Central memory CD8-positive, alpha-beta T cell (primary cell): ENCODE data around the gene PIGP.

Source experiments
- ATAC-seq: fragments of 150-1000 bp; cut with Tn5 transposase; replicated peaks from 2 replicates; pipeline ENCODE4 v1.10.0; 2022; ENCODE audit warnings: mild to moderate bottlenecking, moderate FRiP score, moderate number of reproducible peaks; ENCODE audit not compliant: poor library complexity, severe bottlenecking; ENCODE audit errors: extremely low read depth
- DNase-seq, 2 donors: peaks; one replicate each; pipeline ENCODE4 v3.0.0; 2021; ENCODE audit warnings: low spot score in 2 of 2
- H3K27ac Mint-ChIP-seq: one replicate; pipeline ENCODE4 v1.8.0; 2022; ENCODE audit warnings: low read depth, mild to moderate bottlenecking, moderate library complexity, mixed read lengths
- H3K27me3 Mint-ChIP-seq: one replicate; pipeline ENCODE4 v1.8.0; 2022; ENCODE audit warnings: mixed read lengths
- H3K36me3 Mint-ChIP-seq: one replicate; pipeline ENCODE4 v1.8.0; 2022; ENCODE audit warnings: mild to moderate bottlenecking, moderate library complexity, mixed read lengths; ENCODE audit not compliant: insufficient read depth
- H3K4me1 Mint-ChIP-seq: one replicate; pipeline ENCODE4 v1.8.0; 2022; ENCODE audit warnings: mixed read lengths
- H3K4me3 Mint-ChIP-seq: one replicate; pipeline ENCODE4 v1.8.0; 2022; ENCODE audit warnings: mild to moderate bottlenecking, moderate library complexity, mixed read lengths
- H3K9me3 Mint-ChIP-seq: one replicate; pipeline ENCODE4 v1.8.0; 2022; ENCODE audit warnings: mixed read lengths

Gene PIGP

DNA sequence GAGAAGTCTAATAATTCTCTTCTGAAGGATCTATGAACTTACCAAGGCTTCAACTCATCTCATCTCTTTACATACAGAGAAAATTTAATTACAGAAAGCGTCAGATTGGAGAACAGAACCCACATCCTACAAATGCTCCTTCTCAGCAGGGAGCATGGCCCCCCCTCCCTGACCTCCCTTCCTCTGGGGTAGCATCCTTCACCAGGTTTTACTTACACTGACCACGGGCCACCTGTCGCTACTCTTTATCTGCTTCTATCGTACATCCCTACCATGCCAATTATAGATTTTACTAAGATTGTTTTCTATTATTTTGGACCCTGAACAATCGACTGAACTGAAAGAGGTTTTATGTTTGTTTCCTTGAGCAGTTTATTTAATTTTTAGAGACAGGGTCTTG lies 40.6 kb downstream of the PIGP start:
- Mint-ChIP-seq H3K36me3 (no peaks in the 10 kb centered on the region), H3K4me3 (no peak overlapping the region), H3K27me3 (no peaks in the 10 kb centered on the region), H3K9me3 (no peaks in the 10 kb centered on the region), H3K27ac (no peak overlapping the region), H3K4me1 (no peaks in the 10 kb centered on the region)
- ATAC-seq (no peak), DNase-seq (no peak)

DNA sequence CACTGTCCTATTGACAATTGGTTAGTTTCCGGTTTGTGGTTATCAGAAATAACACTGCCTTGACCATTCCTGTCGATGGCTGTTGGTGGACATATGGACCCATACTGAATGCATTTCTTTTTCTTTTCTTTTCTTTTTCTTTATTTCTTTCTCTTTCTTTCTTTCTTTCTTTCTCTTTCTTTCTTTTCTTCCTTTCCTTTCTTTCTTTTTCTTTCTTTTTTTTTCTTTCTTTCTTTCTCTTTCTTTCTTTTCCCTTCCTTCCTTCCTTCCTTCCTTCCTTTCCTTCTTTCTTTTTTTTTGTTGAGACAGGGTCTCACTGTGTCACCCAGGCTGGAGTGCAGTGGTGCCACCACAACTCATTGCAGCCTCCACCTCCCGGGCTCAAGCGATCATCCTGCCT lies 42.0 kb downstream of the PIGP start:
- Mint-ChIP-seq H3K27ac (no peak overlapping the region), H3K9me3 (no peaks in the 10 kb centered on the region), H3K4me1 (no peaks in the 10 kb centered on the region), H3K36me3 (no peaks in the 10 kb centered on the region), H3K27me3 (no peaks in the 10 kb centered on the region), H3K4me3 (no peak overlapping the region)
- DNase-seq (no peak), ATAC-seq (no peak)

DNA sequence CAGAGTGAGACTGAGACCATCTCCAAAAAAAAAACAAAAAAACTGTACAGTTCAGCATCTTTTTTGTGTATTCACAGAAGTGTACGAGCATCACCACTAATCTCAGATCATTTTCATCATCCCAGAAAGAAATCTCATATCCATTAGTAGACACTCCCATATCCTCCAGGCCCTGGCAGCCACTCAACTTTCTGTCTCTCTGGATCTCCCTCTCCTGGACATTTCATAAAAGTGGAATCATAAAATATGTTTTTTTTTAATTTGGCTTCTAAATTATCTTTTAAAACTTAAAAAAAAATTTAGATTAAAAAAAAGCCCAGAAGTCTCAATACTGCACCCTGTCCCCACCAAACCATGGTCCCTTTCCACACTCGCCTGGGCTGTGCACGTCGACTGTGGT lies 44.3 kb downstream of the PIGP start:
- H3K27me3 Mint-ChIP-seq = no peaks in the 10 kb centered on the region
- H3K4me3 Mint-ChIP-seq = no peak overlapping the region
- no peak for DNase-seq
- no peaks in the 10 kb centered on the region for H3K9me3 Mint-ChIP-seq
- no peaks in the 10 kb centered on the region for H3K4me1 Mint-ChIP-seq
- no peak for ATAC-seq
- H3K27ac Mint-ChIP-seq = no peak overlapping the region
- no peaks in the 10 kb centered on the region for H3K36me3 Mint-ChIP-seq

DNA sequence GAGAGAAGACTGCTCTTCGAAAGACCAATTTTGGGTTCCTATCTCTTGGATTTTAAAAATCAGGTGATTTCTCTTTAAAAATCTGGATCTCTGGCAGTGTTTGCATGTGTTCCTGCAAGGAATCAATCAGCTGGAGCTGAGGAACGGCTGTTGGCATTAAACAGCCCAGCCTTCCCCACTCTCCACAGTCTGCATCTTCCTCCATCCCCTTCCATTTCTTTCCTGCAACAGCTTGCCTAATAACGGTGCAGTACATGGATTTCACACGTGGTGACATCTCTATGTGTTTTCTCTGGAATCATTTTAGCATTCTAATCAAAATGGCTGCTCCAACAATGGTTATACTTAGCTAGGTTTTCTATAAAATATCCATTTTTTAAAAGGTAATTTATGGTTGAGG lies 46.4 kb downstream of the PIGP start:
- Mint-ChIP-seq H3K27ac (no peak overlapping the region), H3K9me3 (no peaks in the 10 kb centered on the region), H3K4me1 (no peaks in the 10 kb centered on the region), H3K4me3 (no peak overlapping the region), H3K36me3 (no peaks in the 10 kb centered on the region), H3K27me3 (no peaks in the 10 kb centered on the region)
- no peak for DNase-seq
- ATAC-seq = no peak

DNA sequence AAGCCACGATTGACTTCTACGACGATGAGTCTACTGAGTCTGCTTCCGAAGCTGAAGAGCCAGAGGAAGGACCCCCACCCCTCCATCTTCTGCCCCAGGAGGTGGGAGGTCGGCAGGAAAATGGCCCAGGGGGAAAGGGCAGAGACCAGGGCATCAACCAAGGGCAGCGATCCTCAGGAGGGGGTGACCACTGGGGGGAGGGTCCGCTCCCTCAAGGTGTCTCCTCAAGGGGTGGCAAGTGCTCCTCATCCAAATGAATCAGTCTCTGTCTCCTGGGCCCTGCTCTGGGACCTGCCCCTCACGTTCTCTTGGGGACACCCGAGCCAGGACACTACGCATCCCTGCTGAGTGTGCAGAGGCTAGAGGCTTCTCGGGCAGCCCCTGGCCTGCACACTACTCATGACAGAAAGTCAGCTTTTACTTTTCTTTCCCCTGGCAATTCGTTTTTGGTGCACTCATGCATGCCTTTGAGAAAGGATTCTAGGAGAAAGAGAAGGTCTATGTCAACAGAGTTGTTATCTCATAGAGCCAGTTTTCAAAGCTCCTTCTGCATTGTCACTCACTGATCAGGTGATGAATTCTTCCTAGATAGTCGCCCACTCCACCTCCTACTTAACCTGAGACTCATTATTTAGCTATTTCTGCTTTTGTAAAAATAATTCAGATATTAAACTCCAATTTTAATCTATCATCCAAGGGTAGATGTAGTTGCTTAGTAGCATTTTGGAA lies 54.8 kb downstream of the PIGP start:
- H3K36me3 Mint-ChIP-seq = no peaks in the 10 kb centered on the region
- H3K4me3 Mint-ChIP-seq = no peak overlapping the region
- DNase-seq (no peak), ATAC-seq (no peak)
- H3K27me3 Mint-ChIP-seq = peaks cover 18% of the 10 kb centered on the region
- H3K4me1 Mint-ChIP-seq = no peaks in the 10 kb centered on the region
- H3K27ac Mint-ChIP-seq = no peak overlapping the region
- H3K9me3 Mint-ChIP-seq = no peaks in the 10 kb centered on the region
